ENCODE measurements around the gene PDLIM3.

Gene PDLIM3

DNA sequence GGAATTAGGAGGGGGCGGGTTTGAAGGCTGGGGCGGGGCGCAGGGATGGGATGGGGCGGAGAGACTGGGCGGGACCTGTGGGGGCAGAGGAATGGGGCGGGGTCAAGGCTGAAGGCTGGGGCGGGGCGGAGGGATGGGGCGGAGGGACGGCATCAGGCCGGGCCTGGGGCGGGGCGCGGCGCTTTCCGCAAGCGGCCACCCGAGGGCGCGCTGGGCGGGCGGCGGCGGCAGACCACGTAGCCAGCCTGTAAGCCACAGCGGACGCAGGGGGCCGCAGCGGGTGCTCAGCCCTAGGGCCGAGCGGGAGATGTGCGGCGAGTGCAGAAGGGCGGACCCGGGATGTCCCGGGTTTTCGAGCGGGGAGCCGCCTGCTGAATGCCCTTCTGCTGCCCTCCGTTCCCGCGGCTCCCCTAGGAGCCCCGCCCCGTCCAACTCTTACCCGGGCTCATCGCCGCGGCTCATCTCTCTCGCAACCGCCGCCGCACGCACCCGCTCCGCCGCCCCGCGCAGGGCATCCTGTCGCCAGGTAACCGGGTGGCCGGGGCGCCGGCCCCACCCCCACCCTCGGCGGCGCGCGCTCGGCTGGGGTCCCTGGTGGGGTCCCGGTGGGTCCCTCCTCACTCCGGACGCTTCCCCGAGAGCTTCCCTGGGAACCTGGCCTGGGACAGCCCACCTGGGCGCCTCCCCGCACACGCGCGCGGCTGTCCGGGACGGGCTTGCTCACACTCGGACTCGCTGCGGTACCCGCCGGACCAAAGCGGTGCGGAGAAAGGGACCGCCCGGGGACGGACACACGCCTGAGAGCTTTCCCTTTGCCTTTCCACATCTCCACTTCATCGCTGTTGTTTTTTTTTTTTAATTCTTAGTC lies 63.8 kb downstream of the PDLIM3 start, which contains the start of gene CCDC110:
TSS of gene CCDC110 (minus strand) at position 499 of the 868 bp plus-strand sequence. CDS start at position 449, 50 bp downstream.
- peak in 57 of 58 donors; percentile 39 to 98 (median 90) for DNase-seq

DNA sequence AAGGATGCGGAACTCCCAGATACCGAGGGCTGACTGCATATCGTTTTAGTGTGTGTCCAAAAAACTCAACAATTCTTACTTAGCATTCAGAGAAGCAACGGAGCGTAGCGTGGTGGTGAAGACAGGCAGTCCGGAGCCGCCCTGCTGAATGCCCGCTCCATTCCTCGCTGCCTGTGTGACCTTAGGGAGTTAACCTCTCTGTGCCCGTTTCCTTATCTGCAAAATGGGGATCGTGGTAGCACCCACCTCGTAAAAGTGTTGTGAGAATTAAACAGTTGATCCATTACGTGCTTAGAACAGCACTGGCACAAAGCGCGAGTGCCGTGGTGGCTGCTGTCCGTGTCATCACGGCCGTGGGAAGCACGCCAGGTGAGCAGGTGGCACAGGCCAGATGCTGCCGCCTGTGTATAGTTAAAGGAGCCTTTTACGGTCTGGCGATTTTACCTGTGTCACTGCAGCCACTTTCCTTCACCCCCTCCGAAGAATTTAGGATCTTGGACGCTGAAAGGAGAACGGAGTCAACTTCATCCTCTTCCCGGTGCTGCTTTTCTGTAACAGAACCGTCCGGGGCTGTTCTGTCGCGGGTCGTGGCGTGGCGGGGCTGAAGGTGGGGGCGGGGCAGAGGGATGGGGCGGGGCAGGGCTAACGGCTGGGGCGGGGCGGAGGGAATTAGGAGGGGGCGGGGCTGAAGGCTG lies 64.7 kb downstream of the PDLIM3 start:
- peak in 48 of 58 donors; percentile 9 to 76 (median 48) for DNase-seq

DNA sequence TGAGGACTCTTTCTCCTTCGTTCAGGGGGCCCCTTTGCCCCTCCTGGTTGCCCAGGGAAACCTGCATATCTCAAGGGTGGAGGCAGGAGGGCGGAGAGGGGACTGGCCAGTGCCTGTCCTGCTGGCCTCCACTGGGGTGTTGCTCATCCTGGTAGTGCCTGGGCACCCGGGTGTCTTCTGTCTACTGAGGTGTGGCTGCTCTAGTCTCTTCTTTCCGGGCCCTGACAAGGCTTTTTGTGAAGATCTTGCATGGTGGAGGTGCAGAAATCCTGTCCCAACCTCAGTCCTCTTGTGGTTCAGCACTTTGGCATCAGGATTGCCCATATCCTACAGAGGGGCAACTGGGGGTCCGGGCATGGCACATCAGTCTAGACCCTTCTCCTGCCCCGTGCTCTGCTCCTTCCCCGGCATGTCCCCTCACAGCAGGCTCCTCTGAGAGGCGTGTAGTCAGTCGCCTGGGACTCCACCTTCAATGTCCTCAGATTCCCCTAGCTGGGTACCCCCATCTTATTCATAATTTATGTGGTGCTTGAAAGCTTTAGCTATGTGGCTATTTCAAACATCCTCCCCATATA lies 65.6 kb downstream of the PDLIM3 start:
- peak in 4 of 58 donors; percentile 2 to 20 (median 6) for DNase-seq

DNA sequence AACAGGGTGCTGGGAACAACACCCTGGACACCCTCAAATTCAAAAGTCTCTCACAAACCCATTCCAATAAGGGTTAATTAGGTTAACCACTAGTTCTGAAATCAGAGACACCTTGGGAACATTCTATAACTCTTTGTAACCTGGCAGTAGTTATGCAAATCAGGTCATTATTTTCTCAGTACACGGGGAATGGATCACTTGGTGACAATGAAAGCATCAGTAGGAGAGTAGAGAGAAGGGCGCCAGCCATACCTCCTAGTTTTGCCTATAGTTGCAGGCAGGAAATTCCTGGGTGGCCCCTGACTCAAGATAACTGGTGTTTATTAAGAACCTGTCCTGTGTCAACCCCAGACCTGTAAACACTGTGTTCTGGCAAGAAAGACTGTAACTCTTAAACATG lies 66.3 kb downstream of the PDLIM3 start:
- no peak for DNase-seq

DNA sequence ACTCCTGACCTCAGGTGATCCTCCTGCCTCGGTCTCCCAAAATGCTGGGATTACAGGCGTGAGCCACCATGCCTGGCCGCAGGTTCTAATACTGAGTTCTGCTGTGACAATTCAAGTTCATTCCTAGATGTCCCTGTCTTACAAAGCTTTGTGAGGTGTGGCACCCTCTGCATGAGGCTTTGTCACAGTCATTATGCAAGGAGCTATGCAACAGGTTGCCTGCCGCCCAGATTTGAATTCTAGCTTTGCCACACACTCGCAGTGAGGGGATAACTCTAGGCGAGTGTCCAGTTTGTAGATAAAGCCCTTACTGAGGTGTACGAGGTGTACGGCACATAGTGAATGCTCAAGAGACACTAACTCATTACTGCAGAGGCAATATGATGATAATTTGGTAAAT lies 67.3 kb downstream of the PDLIM3 start:
- peak in 1 of 58 donors; percentile 2 for DNase-seq

DNA sequence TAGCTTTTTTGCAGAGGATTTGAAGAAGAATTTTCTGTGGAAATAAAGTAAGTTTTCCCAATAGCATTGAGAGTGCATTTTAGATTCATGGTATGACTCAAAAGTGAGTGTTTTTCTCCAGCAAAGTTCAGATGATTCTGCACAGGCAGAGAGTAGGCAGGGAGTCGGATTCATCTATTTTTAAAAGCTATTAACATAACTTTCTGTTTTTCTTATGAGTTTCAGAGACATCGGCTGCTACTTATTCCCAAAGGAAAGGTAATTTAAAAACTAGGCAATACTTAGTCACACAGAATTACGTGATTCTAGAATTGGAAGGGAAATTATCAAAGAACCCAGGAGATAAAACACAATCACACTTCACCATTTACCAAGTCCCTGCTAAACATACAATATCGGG lies 68.2 kb downstream of the PDLIM3 start:
- peak in 1 of 58 donors; percentile 17 for DNase-seq

DNA sequence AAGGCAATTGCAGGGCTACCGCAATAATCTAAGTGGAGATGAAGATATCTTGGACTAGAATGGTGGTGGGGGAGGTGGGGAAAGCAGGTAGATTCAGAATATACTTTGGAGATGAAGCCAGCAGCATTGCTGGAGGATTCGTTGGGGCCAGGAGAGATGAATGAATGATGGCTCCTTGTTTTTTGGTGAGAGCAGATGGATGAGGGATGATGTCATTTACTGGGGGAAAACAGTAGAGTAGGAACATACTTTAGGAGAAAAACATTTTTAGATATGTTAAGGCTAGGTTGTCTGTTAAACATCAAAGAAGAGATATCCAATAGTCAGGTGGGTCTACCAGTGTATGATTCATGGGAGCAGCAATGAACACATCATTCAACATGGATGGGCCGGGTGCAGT lies 69.6 kb downstream of the PDLIM3 start:
- DNase-seq, result no peak

DNA sequence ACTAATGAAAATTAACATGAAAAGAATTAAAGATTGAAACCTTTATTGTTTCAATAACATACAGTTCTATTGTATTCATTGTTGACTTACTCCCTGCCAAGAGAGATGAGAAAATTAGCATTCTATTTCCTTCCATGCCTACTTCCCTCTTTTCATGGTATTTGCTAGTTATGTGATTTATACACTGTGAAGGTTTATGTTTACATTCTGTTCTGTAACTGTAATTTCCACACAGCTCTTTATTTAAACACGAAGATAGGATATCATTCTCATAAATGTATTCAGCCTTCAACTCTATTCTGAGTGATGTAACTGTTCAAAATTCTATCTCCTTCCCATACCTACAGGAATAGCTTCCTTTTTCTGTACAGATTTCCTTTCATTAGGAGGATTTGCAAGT lies 70.4 kb downstream of the PDLIM3 start:
- no peak for DNase-seq

DNA sequence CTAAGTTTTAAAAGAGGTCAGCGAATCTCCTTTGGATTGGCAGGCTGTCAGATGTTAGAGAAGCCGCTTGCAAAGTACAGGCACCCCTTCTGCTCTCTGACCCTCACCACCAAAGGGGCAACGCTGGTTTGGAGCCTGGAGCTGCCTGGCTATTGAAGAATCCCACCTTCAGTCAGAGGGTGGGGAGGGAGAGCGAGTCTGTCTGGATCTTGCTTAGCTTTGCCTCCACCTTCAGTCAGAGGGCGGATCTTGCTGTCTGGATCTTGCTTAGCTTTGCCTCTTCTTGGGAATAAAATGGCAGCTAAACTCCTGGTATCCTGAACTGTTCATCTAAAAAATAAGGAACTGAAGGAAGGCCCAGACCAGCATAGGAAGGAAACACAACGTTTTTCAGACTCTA lies 71.1 kb downstream of the PDLIM3 start:
- DNase-seq, result no peak

DNA sequence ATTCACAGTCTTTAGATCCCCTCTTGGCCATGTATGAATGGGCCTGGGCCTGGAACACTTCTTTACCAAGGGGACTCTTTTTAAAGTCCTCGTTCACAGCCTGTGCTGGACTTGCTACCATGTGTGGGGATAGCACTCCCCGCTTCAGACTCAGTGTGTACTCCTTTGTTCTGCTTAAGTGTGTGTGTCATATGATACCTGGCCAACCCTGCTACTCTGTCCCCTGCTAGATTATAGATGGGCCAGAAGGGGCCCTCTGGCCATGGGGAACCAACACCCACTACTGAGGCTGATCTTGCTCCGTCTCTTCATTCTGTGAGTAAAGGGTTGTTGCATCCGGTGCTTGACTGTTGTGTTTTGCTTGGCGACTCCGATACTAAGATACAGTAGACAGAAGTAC lies 71.8 kb downstream of the PDLIM3 start:
- DNase-seq, result no peak

DNA sequence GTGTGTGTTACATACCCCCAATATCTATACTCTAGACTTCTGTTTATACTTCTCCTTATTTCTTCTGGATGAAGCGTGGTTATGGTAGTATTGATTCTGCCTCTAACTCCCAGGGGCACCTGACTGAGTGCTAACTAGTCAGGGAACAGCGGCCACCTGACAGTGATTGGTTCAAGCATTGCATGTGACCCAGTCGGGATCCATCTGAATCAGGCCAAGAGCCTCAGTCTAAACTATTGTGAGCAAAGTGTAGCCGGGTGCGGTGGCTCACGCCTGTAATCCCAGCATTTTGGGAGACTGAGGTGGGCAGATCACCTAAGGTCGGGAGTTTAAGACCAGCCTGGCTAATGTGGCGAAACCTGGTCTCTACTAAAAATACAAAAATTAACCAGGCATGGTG lies 73.7 kb downstream of the PDLIM3 start:
- no peak for DNase-seq

DNA sequence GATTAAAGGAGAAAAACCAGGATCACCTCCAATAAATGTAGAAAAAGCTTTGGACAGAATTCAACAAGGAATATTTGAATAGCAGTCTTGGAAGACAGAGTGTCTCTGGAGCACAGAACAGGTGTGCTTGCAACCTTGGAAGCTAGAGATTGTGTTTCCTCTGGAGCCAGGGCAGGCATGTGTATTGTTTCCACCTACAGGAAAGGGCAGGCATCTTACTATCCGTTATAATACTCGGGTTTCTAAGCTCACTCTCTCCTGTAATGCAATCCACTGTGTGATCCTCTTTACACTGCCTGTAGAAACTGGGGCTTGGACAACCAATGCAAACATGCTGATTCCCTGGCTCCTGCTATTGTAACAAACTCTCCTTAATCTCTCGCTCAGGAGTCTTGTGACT lies 78.2 kb downstream of the PDLIM3 start:
- DNase-seq, result no peak

DNA sequence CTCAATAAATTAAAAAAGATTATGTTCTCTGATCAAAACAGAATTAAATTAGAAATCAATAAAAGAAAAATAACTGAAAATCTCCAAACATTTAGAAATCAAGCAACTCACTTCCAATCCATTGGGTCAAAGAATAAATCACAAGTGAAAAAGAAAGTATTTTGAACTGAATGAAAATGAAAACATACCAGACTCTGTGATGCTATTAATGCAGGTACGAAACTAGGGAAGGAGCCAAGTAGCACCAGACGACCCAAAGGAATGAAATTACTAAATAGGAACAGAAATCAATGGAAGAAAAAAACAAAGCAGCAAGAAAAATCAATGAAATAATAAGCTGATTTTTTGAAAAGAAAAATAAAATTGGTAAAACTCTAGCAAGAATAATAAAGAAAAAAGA lies 79.2 kb downstream of the PDLIM3 start:
- DNase-seq, result no peak

All from anterior cingulate cortex (tissue), 58 donors.